GM21360 (cell line): ENCODE measurements around the gene GRID1.

ENCODE experiments used
- ATAC-seq: cut with Tn5 transposase; IDR thresholded peaks from one replicate; pipeline ENCODE4 v1.9.1; 2021; ENCODE audit warnings: mild to moderate bottlenecking, moderate library complexity; ENCODE audit not compliant: unreplicated experiment

Gene GRID1

DNA sequence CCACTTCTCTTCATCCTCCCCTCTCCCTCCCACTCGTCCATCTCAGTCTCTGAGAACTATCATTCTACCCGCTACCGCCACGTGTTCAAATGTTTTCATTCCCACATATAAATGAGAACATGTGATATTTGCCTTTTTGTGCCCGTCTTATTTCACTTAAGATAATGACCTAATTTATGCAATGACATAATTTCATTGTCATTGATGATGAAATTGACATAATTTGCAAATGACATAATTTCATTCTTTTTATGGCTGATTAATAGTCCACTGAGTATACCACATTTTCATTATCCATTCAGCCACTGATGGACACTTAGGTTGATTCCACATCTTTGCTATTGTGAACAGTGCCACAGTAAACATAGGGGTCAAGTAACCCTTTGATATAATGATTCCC is 292.3 kb downstream of the GRID1 start:
- ATAC-seq, result no peak

- ATAC-seq, result no peak
Measured at GRCh38 chr10:86073199-86073977, 293.2 kb downstream of the GRID1 start.

DNA sequence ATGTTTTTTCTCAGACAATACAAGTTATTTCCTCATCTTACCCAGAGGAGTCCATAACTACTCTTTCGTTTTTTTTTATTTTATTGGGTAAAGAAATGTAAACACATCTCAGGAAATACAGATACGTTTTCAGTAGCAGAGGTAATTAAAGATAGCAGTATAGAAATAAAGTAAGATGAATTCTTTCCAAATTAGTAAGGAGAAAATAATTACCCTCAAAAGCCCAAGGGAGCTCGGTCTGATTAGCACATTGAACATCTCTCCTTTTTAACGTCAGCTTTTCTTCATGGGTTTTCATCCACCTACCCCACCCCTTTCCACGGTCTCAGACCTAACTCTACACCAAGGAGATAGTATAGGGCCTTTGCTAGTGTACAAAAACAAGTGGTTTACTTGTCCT is 294.2 kb downstream of the GRID1 start:
- ATAC-seq, result no peak

DNA sequence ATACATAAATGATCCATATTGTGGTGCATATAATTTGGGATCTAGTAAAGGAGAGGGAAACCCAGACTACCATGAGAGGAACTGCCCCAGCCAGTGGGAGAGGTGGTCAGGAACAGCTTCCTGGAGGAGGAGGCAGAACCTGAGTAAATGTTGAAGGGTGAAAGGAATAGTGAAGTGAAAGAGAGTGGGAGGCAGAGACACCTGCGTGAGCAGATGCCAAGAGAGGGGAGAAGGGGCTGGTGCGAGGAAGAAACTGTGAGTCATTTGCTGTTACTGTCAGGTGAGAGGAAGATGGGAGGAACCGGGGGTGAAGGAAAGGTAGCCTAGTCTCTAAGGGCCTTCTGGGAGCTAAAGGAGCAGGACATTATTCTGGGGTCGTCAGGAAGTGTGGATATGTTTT is 294.8 kb downstream of the GRID1 start:
- peak; percentile 60 for ATAC-seq

GRCh38 chr10:86071145-86071544 is 295.4 kb downstream of the GRID1 start:
- ATAC-seq, result no peak

- no peak for ATAC-seq
Measured at GRCh38 chr10:86070278-86070677, 296.3 kb downstream of the GRID1 start.

DNA sequence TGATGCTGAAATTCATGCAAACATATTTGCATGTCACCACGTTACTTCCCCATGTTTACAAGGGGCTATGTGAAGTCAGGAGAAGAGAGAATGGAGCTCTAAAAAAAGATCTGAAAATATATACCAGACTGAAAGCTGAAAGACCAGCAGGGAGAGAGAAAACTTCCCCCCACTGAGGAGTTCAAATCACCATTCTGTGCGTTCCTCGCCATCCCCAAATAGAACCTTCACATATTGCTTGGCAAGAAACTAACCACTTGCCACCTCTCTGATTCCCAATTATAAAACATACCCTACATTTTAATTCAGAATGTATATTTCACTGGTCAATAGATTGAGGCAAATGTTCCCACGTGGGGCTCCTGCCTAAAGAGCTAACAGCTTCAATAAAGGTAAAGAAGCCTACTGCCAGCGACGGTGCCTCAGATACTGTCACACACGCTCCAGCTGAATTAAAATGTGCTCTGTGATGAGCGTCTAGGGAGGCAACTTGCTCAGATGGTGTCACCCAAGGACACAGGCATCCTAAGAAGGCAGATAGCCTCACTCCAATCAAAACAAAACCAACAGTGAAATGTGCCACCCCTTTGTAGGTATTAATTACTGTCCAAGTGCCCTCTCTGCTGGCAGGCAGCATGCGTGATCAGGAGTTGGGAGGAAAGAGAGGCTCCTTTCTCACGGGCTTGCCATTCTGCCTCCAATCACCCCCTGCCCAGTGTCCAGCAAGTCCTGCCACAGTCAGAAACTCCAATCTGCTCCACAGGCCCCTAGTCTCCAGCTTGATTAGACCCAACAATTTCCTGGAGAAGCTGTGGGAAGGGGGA is 298.2 kb downstream of the GRID1 start:
- ATAC-seq, result no peak

DNA sequence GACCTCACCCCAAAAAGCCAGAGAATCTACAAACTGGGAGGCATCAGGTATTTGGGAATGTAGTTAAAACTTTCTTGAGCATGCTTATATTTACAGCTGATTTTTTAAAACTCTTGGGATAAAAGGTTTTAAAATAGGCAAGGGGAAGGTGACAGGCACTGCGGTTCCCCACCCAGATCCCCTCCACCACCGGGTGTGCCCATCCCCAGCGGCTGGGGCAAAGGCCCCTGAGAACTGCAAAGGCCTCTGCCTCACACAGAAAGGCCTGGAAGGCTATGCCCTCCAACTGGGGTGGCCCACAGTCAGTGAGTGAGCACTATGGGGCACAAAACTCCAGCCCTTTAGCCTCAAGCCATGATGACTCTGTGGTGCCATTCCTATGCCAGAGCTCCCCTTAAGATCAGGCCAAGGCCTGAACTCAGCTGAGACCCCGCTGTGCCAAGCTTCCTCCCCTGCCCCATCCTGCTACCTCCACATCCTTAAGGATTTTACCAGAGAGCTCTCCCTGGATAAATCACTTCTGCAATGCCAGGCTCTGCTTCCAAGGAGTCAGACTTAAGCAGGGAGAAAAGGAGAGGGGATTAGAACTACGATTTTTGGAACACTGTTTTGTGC is 299.1 kb downstream of the GRID1 start:
- ATAC-seq, result no peak

DNA sequence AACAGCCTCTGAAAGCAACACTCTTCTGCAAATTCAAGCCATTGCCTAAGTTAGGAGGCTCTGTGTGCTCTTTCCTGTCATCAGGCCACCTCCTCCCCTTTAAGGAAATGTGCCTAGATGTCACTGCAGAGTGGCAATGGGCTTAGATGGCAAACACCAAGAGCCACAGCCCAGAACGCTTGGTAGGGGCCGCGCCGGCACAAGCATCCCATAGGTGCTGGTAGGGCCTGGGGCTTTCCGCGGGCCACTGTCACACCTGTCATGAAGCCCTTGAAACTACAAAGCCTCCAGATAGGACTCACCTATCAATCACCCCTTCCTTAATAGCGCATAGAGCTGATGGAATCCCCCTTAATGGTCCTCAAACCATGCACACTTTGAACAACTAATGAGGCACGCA is 299.9 kb downstream of the GRID1 start:
- no peak for ATAC-seq

DNA sequence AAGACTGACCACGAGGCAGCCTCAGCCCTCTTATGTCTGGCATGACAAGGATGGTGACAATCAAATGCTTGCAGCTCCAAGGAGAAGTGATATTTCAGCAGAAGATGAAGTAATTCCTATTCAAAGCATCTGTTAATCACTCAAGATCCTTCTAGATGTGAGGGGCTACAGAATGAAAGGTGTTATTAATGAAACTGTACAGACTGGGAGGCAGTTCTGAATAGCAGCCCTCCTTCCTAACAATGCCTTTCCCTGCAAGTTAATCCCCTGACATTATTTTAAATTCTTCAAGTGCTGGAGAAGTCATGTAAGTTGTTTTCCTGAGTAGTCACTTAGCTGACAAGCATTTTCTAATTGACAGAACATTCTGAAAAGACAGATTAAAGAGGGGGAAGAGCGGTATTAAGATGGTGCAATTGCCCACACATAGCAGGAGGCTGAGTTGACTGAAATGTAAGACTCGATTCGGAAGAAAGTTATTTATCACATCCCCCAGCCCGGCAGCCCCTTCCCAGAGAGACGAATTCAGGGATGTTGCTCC is 300.8 kb downstream of the GRID1 start:
- no peak for ATAC-seq

DNA sequence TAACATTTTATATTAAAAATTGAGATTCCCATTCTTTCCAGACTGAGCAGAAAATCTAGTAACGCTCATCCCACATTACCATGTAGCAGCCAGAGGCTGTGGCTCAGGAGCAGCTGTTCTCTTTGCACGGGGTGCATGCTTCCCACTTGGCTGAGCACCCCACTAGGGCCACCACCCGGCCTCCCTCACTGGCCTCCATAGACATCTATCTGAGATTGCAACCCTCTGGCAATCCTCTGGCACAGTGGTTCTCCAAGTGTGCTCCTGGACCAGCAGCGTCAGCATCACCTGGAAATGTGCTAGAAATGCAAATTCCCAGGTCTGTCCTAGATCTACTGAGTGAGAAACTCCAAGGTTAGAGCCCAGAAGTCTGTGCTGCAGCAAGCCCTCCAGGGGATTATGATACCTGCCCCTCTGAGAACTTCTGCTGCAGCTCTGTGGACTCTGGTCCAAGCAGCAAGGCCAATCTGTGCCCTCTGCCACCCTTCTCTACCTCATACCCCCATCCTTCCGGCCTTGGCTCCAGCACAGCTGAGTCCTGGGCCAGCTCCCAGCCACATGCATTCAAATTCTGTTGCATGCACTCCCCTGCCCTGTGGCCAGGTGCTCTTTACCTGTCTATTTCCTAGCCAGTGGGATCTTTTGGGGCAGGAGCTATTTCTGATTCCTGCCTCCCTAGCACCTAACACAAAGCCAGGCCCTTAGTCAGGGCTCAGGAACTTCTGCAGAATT is 301.5 kb downstream of the GRID1 start:
- ATAC-seq, result no peak

DNA sequence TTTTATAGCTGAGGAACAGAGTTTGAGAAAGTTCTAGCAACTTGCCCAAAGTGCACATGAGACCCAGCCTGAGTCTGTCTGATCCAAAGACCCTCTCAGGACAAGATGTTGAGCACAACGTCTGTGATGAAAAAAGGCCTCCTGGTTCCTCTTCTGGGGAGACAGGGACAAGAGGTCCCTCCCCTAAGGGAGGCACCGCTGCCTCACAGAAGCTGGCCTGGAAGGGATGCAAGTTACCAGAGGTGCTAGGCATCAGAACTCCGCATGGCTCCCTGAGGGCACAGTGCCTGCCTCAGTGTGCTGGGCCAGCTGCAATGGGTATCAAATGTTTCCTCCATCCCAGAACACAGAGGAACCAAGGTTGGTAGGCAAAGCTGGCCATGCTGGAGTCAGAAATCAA is 302.4 kb downstream of the GRID1 start:
- ATAC-seq, result no peak

DNA sequence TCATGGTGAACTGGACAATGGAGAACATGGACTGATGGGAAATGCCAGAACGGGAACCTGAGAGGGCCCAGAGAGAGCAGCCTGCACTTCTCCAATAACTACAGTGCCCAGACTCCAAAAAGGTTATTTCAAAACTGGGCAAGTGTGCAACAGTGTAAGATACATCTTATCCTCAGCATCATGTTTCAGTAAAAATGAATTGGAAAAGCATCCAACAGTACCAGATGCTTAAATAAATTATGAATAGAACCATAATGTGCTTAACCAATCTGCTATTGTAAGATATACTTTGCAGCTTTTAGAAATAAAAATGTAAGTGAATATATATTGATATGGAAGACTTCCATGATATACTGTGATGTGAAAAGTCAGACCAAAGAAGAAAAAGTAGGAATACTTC is 303.3 kb downstream of the GRID1 start:
- ATAC-seq, result no peak

DNA sequence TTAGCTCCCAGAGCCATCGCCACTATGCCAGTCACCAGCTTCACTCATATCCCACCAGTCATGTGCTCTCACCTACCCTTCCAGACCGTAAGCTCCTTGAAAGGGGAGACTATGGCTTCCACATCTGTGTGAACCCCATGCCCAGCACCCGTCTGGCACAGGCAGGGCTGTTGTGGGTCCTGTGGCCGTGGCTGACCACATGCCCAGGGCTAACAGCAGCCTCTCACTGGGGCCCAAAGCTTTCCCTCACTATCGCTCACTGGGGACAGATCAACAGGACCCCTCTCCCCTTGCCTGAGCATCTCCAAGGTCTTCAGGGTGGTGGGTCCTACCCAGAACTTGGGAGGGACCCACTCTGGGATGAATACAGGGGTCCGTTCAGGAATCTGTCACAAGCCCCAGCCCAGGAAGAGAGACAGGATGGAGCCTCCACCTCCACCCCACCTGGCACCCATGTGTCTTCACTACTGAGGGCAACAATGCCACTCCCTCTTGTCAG is 303.9 kb downstream of the GRID1 start:
- no peak for ATAC-seq

- no peak for ATAC-seq
Measured at GRCh38 chr10:86062198-86062550, 304.4 kb downstream of the GRID1 start.

DNA sequence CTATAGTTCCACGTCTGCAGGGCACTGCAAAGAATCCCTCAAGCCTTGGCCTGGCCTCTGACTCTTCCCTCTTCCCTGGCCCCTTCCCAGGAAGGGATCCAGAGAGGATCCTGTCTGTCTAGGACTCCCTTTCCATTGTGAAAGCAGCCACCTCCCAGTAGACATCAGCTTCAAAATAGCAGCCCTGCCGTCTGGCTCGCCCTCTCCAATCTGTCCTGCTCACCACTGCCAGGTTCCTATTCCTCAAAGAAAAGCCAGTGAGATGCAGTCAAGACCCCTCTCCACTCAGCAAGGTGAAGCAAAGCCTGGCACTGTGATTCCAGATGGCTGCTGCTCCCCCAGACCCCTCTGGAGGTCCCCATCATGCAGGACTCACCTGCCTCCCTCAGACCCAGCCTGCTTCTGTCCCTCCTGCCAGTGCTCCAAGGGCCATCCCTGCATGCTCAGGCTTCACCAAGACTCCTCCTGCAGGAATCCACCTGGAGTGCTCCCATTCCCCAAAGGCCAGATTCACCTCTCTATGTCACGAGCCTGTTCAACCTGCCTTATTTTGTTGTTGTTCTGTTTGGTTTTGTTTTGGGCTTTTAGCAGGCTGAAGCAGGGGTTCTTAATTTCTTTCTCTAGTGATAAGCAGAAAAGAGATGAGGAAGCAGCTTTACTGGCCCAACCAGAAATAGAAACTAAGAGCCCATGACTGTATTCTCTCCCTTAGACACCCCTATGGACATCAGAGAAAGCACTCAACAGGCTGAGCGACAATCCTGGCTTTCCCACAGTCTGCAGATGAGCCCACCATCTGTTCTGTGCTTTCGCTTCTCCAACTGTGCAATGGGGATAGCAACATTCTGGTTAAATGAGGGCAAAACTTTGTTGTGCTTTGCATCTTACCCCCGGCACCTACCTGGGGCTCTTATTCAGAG is 305.1 kb downstream of the GRID1 start:
- ATAC-seq, result no peak

DNA sequence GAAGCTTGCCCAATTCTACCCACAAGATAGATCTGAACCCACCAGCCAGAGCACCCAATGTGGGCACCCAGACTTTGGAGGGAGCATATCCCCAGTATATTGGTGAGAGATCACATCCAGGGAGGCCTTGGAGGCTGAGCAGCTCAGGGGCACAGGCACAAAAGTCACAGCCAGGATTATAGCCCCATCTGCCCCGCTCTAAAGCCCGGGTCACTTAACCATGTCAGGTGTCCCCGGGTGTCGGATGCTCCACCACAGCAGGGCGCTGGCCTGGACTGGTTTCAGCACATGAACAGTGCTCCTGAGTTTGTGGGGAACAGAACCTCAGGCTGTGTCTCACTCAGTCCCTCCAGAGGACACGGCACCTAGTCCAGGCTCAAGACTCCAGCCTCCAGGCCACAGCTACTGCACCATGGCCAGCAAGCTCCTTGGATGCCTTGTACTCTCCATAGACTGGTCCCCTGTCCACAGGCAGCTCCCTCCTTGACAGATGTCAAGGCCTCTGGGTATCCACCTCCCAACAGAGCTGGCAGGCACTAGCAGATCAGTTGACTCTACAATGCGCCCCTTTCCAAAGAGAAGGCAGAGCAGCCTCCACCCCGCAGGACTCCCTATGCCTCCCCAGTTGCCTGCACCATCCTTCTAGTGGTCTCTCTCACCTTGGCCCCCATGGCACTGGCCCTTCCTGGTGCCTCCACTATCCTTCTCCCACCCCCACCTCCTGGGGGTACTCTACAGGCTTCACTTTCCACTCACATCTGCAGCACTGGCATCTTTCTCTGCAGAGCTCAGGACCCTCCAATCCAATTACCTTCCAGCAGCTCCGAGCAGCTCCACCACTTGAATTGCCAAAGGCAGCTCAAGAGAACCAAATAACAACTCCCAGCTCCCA is 306.0 kb downstream of the GRID1 start:
- ATAC-seq, result no peak

DNA sequence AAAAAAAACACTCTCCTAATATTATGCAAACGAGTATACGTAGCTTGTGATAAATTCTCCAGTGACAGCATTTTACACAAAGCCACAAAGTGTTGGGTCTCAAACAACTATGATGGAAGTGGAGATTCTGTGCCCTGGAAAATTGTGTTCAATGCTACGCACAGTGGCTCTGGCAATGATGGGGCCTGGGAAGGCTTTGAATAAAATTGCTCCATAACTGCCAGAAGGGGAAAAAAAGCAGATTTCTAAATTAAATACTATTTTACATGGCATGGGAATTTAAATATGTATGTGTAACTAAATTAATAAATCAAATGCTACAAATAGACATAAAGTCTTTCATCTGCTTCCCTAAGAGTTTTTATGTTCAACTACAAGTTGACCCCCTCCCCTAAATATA is 306.7 kb downstream of the GRID1 start:
- no peak for ATAC-seq

GRCh38 chr10:86058964-86059363 is 307.6 kb downstream of the GRID1 start:
- ATAC-seq, result no peak
